ENCODE results near the gene MYOZ3. TPM values are rescaled to one million over a fixed set of nuclear protein-coding genes. Genes with fewer than 3 reads are reported as not detected.

The MYOZ3 gene
- total RNA-seq, 1 experiment from 2014 or later, result not detected

- no TSS peak for BruUV-seq (replicated peaks)
Observed at GRCh38 chr5:150675069-150675468, 14.0 kb downstream of the MYOZ3 start.

DNA sequence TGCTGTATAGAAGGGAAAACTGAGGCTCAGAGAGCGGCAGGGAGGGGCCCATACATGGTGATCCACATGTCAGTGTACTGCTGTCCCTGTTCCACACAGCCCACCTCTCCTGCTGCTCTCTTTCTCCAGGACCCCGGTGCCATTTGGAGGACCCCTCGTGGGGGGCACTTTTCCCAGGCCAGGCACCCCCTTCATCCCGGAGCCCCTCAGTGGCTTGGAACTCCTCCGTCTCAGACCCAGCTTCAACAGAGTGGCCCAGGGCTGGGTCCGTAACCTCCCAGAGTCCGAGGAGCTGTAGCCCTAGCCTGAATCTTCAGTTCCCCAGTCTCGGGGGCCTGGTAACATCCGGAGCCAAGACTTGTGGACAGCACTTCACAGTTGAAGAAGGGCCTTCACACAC, 15.5 kb downstream of the MYOZ3 start:
- Histone ChIP-seq H3F3A (ENCODE audit: low read length, unreplicated experiment) (no peaks in the 10 kb centered on the region), H3K4me1 (ENCODE audit: insufficient read depth, low read length) (peaks cover 11% of the 10 kb centered on the region; the same call in 1 of the 2 replicates), H3K9me3 (ENCODE audit: low read length) (no peaks in the 10 kb centered on the region), H3K9ac (ENCODE audit: low read length) (no peak overlapping the region), H3K27ac (ENCODE audit: low read length) (no peak overlapping the region), H3K36me3 (ENCODE audit: low read depth, low read length) (no peaks in the 10 kb centered on the region), H4K20me1 (ENCODE audit: low read length) (no peaks in the 10 kb centered on the region), H3K4me2 (ENCODE audit: low read length) (no peak overlapping the region), H3K27me3 (ENCODE audit: low read length) (no peaks in the 10 kb centered on the region), H2AFZ (ENCODE audit: low read length) (no peak overlapping the region), H3K79me2 (ENCODE audit: low read length) (no peaks in the 10 kb centered on the region), H3K4me3 (ENCODE audit: low read length) (no peak overlapping the region), H3K9me2 (replicated peaks; ENCODE audit: low read length) (no peaks in the 10 kb centered on the region)
- intact Hi-C loops (cut with micrococcal nuclease), result no loop called here
- no peak for DNase-seq
- TF ChIP-seq EZH2 (IDR thresholded peaks at IDR 0.05; ENCODE audit: low read length, unreplicated experiment) (no peak), EZH2phosphoT487 (IDR thresholded peaks at IDR 0.05; ENCODE audit: borderline replicate concordance, low read length) (no peak)
- TF ChIP-seq, protein P1, sequence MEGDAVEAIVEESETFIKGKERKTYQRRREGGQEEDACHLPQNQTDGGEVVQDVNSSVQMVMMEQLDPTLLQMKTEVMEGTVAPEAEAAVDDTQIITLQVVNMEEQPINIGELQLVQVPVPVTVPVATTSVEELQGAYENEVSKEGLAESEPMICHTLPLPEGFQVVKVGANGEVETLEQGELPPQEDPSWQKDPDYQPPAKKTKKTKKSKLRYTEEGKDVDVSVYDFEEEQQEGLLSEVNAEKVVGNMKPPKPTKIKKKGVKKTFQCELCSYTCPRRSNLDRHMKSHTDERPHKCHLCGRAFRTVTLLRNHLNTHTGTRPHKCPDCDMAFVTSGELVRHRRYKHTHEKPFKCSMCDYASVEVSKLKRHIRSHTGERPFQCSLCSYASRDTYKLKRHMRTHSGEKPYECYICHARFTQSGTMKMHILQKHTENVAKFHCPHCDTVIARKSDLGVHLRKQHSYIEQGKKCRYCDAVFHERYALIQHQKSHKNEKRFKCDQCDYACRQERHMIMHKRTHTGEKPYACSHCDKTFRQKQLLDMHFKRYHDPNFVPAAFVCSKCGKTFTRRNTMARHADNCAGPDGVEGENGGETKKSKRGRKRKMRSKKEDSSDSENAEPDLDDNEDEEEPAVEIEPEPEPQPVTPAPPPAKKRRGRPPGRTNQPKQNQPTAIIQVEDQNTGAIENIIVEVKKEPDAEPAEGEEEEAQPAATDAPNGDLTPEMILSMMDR (conservative IDR thresholded peaks at IDR 0.05; ENCODE audit: low read depth, low read length), result no peak
- POLR2A ChIA-PET (ENCODE audit: unreplicated experiment), result no interaction called here
- BruUV-seq (replicated peaks), result no TSS peak
- CTCF ChIA-PET, result no interaction called here
- no peak for ATAC-seq

More at GRCh38 chr5:150675069-150675468, 14.0 kb downstream of the MYOZ3 start:
- H4K20me1 ChIP-seq (ENCODE audit: low read length), result no peaks in the 10 kb centered on the region
- ChIA-PET CTCF (no interaction called here), POLR2A (ENCODE audit: unreplicated experiment) (interaction anchor here (0.6 kb wide), 1 partner anchor 218 kb away, joined by 3 read pairs; no protein-coding TSS in a partner anchor)
- H3K27ac ChIP-seq (ENCODE audit: low read length), result no peak overlapping the region
- no peak overlapping the region for H3K4me2 ChIP-seq (ENCODE audit: low read length)
- no peak for ATAC-seq
- no peak for DNase-seq
- no peaks in the 10 kb centered on the region for H3K79me2 ChIP-seq (ENCODE audit: low read length)
- no peak overlapping the region for H3K4me3 ChIP-seq (ENCODE audit: low read length)
- TF ChIP-seq EZH2phosphoT487 (IDR thresholded peaks at IDR 0.05; ENCODE audit: borderline replicate concordance, low read length), result no peak
- TF ChIP-seq EZH2 (IDR thresholded peaks at IDR 0.05; ENCODE audit: low read length, unreplicated experiment), result no peak
- TF ChIP-seq, protein P1 (conservative IDR thresholded peaks at IDR 0.05; ENCODE audit: low read depth, low read length), result no peak
- H3K9me2 ChIP-seq (replicated peaks; ENCODE audit: low read length), result no peaks in the 10 kb centered on the region
- no peak overlapping the region for H3K9ac ChIP-seq (ENCODE audit: low read length)
- no peak overlapping the region for H2AFZ ChIP-seq (ENCODE audit: low read length)
- intact Hi-C loops (cut with micrococcal nuclease), result no loop called here
- H3K4me1 ChIP-seq (ENCODE audit: insufficient read depth, low read length), result peaks cover 11% of the 10 kb centered on the region; the same call in 1 of the 2 replicates
- H3K36me3 ChIP-seq (ENCODE audit: low read depth, low read length), result no peaks in the 10 kb centered on the region
- H3F3A ChIP-seq (ENCODE audit: low read length, unreplicated experiment), result no peaks in the 10 kb centered on the region
- H3K9me3 ChIP-seq (ENCODE audit: low read length), result no peaks in the 10 kb centered on the region
- no peaks in the 10 kb centered on the region for H3K27me3 ChIP-seq (ENCODE audit: low read length)

DNA sequence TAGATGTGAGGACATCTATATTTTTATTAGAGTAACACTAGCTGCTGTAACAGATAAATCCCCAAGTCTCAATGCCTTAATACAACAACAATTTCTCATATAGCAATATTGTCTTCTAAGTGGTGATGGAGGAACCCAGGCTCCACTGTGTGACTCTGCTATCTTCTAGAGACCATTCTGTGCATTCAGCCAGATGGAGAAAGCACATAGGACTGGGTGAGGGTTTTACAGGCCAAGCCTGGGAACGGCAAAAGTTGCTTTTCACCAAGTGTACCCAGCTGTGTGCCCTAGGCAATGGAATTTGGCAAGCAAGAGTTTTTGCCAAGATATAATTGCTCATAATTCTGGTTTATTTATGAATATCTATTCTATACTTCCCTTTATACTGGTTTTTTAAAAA, 28.1 kb downstream of the MYOZ3 start:
- no peak for ATAC-seq
- H2AFZ ChIP-seq (ENCODE audit: low read length), result no peak overlapping the region
- no peak overlapping the region for H3K4me3 ChIP-seq (ENCODE audit: low read length)
- H3F3A ChIP-seq (ENCODE audit: low read length, unreplicated experiment), result no peaks in the 10 kb centered on the region
- peaks cover 29% of the 10 kb centered on the region for H3K36me3 ChIP-seq (ENCODE audit: low read depth, low read length)
- BruUV-seq (replicated peaks), result no TSS peak
- intact Hi-C loops (cut with micrococcal nuclease), result no loop called here
- no peak for DNase-seq
- H3K9me3 ChIP-seq (ENCODE audit: low read length), result no peaks in the 10 kb centered on the region
- H3K4me2 ChIP-seq (ENCODE audit: low read length), result no peak overlapping the region
- H3K27me3 ChIP-seq (ENCODE audit: low read length), result no peaks in the 10 kb centered on the region
- no peaks in the 10 kb centered on the region for H3K4me1 ChIP-seq (ENCODE audit: insufficient read depth, low read length)
- no peaks in the 10 kb centered on the region for H3K79me2 ChIP-seq (ENCODE audit: low read length)
- no peak overlapping the region for H3K27ac ChIP-seq (ENCODE audit: low read length)
- TF ChIP-seq, protein P1 (conservative IDR thresholded peaks at IDR 0.05; ENCODE audit: low read depth, low read length), result no peak
- TF ChIP-seq EZH2phosphoT487 (IDR thresholded peaks at IDR 0.05; ENCODE audit: borderline replicate concordance, low read length) (no peak), EZH2 (IDR thresholded peaks at IDR 0.05; ENCODE audit: low read length, unreplicated experiment) (no peak)
- no peaks in the 10 kb centered on the region for H4K20me1 ChIP-seq (ENCODE audit: low read length)
- H3K9me2 ChIP-seq (replicated peaks; ENCODE audit: low read length), result no peaks in the 10 kb centered on the region
- CTCF ChIA-PET, result no interaction called here
- H3K9ac ChIP-seq (ENCODE audit: low read length), result no peak overlapping the region
- POLR2A ChIA-PET (ENCODE audit: unreplicated experiment), result no interaction called here

Measured in PC-3 (cell line).